Psoas muscle (tissue), 8 donors: ENCODE data around the gene RELN. TPM values are rescaled to one million over a fixed set of nuclear protein-coding genes. Genes with fewer than 3 reads are reported as not detected.

Experiments used
- ATAC-seq, 4 donors: fragments of 200-7000 bp; cut with Tn5 transposase; one replicate each; pipeline ENCODE4 v1.9.1; 2020; ENCODE audit warnings: moderate library complexity in 3 of 4, mild to moderate bottlenecking in 2 of 4
- DNase-seq, 2 donors: peaks; one replicate each; pipeline ENCODE4 v3.0.0-alpha.2; 2020
- H3K27ac ChIP-seq: fragments of 200-600 bp; one replicate; pipeline ENCODE4 v1.8.0; 2022
- H3K27me3 ChIP-seq, 3 donors: fragments of 200-600 bp in 1 of 3; one replicate each; pipeline versions ENCODE4 v1.6.1 to v1.8.0; 2013 to 2022; ENCODE audit warnings: low read length in 2 of 3, mild to moderate bottlenecking in 2 of 3, moderate library complexity in 1 of 3; ENCODE audit not compliant: insufficient read depth in 3 of 3
- H3K36me3 ChIP-seq, 2 donors: fragments of 200-600 bp in 1 of 2; one replicate each; pipeline versions ENCODE4 v1.6.1 to v1.8.0; 2013 to 2022; ENCODE audit warnings: low read depth in 1 of 2, mild to moderate bottlenecking in 1 of 2, moderate library complexity in 1 of 2; ENCODE audit not compliant: insufficient read depth in 1 of 2
- H3K4me1 ChIP-seq: fragments of 200-600 bp; one replicate; pipeline ENCODE4 v1.8.0; 2022
- H3K4me3 ChIP-seq: fragments of 200-600 bp; one replicate; pipeline ENCODE4 v1.8.0; 2022; ENCODE audit warnings: mild to moderate bottlenecking
- H3K9me3 ChIP-seq: fragments of 200-600 bp; one replicate; pipeline ENCODE4 v1.8.0; 2022
- WGBS, 3 donors: extraction: QIAGEN DNeasy Blood & Tissue Kit; methylation state at CpG; one replicate each; pipeline versions ENCODE4 v1.1.6 to v1.1.7; 2013; 5-methylcytosine and 5-hydroxymethylcytosine counted together
- intact Hi-C, 2 donors: fragments of 100-400 bp; cut with DNase I; formaldehyde crosslinking; loops; one replicate each; pipeline versions ENCODE4 v1.11.0 to v1.14.2; 2022
- polyA plus RNA-seq, 3 donors: library from polyadenylated mRNA; stranded (reverse); fragments of 200-250 nt; gene quantifications; one replicate each; pipeline ENCODE4 v1.2.3, GENCODE V29; 2013
- total RNA-seq, 4 donors: library from RNA; stranded (reverse); fragmentation: NEBNext Ultra II Directional in 2 of 4; extraction: Animal tissue kit (Norgen Biotek cat#: 25700) in 2 of 4; gene quantifications; one replicate each; pipeline versions ENCODE4 v1.2.1 to v1.2.4, GENCODE V29; 2021 to 2023
- TF ChIP-seq, protein P1 (sequence below): fragments of 200-600 bp; IDR thresholded peaks from one replicate; pipeline ENCODE4 v1.8.0; 2022; ENCODE audit warnings: antibody characterized with exemption
- donor health status: healthy with polysubstance abuse.
- donor health status: DM: no; HTN: no; CAD: no; lungs with moderate emphysema.
- donor health status: Bipolar disorder and iron deficiency.
- donor health status: healthy.
- donor health status: DM: yes; HTN: yes; CAD: no.
- donor health status: DM: no; HTN: no; CAD: no.
- donor health status: DM: no; HTN: no; CAD: no.
- donor health status: DM: yes; HTN: yes; CAD: no.

The RELN gene
- total and polyA plus RNA-seq, 7 donors, result 0.10 to 0.44 (median 0.32) TPM

DNA sequence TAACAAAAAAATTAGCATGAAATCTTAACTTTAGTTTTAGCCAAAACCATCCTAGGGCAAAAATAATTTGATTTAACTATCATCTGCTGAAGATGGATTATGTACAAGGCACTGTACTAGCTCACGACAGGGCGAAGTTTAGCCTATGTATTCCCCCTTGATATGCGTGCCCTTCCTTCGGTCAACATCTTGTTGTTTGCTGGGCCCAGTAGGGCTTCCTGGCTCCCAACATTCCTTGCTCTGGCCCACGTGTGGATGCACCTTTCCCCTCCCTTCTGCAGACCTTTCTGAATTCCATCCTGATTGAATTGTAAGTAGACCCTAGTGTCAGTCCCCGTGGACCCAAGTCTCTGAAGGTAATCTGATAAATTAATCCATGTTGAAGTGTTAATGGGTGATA is 212.0 kb downstream of the RELN start:
- H3K27me3 ChIP-seq, result no peaks in the 10 kb centered on the region
- H3K36me3 ChIP-seq, result no peaks in the 10 kb centered on the region
- intact Hi-C loops, result no loop called here
- H3K27ac ChIP-seq, result no peak overlapping the region
- H3K9me3 ChIP-seq, result no peaks in the 10 kb centered on the region
- TF ChIP-seq, protein P1, sequence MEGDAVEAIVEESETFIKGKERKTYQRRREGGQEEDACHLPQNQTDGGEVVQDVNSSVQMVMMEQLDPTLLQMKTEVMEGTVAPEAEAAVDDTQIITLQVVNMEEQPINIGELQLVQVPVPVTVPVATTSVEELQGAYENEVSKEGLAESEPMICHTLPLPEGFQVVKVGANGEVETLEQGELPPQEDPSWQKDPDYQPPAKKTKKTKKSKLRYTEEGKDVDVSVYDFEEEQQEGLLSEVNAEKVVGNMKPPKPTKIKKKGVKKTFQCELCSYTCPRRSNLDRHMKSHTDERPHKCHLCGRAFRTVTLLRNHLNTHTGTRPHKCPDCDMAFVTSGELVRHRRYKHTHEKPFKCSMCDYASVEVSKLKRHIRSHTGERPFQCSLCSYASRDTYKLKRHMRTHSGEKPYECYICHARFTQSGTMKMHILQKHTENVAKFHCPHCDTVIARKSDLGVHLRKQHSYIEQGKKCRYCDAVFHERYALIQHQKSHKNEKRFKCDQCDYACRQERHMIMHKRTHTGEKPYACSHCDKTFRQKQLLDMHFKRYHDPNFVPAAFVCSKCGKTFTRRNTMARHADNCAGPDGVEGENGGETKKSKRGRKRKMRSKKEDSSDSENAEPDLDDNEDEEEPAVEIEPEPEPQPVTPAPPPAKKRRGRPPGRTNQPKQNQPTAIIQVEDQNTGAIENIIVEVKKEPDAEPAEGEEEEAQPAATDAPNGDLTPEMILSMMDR, result no peak
- no peak for DNase-seq
- 66 to 72% (median 72%) methylated on average over 6 of the region's 6 CpGs for WGBS, 3 donors
- no peaks in the 10 kb centered on the region for H3K4me1 ChIP-seq
- no peak overlapping the region for H3K4me3 ChIP-seq
- no peak for ATAC-seq

DNA sequence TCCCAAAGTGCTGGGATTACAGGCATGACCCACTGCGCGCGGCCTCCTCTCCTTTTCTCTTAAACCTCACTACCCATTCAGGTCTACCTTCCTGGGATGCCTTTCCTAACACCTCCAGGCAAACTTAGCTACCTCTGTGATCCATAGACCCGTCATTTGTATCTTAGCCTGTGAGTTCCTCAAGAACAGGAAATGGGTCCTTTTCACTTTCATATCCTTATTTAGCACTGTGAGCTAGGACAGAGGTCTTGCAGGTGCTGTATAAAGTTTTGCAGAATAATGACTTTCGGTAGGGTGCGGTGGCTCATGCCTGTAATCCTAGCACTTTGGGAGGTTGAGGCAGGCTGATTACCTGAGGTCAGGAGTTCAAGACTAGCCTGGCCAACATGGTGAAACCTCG is 215.7 kb downstream of the RELN start:
- H3K4me3 ChIP-seq, result no peak overlapping the region
- H3K36me3 ChIP-seq, result no peaks in the 10 kb centered on the region
- intact Hi-C loops, result no loop called here
- no peak for DNase-seq
- no peak for ATAC-seq
- 76 to 92% (median 87%) methylated on average over 7 of the region's 7 CpGs for WGBS, 3 donors
- TF ChIP-seq, protein P1, result no peak
- H3K27me3 ChIP-seq, result no peaks in the 10 kb centered on the region
- H3K4me1 ChIP-seq, result no peaks in the 10 kb centered on the region
- no peak overlapping the region for H3K27ac ChIP-seq
- H3K9me3 ChIP-seq, result no peaks in the 10 kb centered on the region

DNA sequence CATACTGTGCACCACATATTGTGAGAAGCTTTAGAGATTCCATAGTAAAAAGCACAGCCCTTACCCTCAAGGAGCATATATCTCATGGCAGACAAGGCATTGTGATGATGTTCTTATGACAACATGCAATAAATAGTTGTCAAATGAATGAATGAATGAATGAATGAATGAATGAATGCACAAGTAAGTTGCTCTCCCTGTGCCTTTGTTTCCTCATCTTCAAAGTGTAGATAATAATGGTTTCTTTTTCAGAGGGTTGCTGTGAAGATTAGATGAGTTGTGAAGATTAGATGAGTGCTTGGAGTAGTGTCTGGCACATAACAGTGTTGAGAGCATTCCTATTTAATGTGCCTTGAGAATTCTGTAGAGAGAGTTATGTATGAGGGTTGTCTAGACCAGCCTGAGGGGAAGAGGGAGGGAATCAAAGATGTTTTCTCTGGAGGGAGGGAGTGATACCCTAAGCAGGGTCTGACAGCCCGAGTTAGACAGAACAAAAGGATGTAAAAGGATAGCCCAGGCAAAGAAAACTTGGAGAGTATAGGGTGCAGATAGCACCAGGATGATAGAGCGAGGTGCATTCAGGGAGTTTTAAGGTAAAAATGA is 217.2 kb downstream of the RELN start:
- Histone ChIP-seq H3K4me3 (no peak overlapping the region), H3K36me3 (no peaks in the 10 kb centered on the region), H3K27me3 (no peaks in the 10 kb centered on the region), H3K4me1 (no peaks in the 10 kb centered on the region), H3K27ac (no peak overlapping the region), H3K9me3 (no peaks in the 10 kb centered on the region)
- no peak for DNase-seq
- intact Hi-C loops, result no loop called here
- ATAC-seq, result no peak
- 58 to 64% (median 63%) methylated on average over 2 of the region's 2 CpGs for WGBS, 3 donors
- TF ChIP-seq, protein P1, result no peak

DNA sequence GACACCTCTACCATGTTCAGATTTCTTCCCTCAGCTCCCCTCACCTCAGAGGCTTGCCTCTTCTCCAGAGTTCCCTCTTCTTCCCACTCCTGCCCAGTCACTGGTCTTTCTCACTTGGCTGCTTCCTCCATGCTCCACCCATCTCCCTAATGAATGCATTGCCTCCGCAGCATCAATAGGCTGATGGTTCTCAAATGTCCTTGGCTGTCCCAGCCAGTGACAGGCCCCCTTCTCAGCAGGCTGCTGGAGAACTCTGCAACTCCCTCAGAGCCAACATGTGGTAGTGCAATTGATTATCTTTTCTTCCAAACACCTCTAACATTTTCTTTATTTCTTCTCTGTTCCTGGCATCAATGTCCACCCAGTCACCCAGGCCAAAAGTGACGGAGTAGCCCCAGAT is 218.2 kb downstream of the RELN start:
- Histone ChIP-seq H3K27ac (no peak overlapping the region), H3K36me3 (no peaks in the 10 kb centered on the region), H3K9me3 (no peaks in the 10 kb centered on the region), H3K4me3 (no peak overlapping the region), H3K4me1 (no peaks in the 10 kb centered on the region), H3K27me3 (no peaks in the 10 kb centered on the region)
- DNase-seq (no peak), ATAC-seq (no peak)
- TF ChIP-seq, protein P1, result no peak
- WGBS, 3 donors, result 52 to 63% (median 60%) methylated on average over 2 of the region's 2 CpGs
- intact Hi-C loops, result no loop called here

DNA sequence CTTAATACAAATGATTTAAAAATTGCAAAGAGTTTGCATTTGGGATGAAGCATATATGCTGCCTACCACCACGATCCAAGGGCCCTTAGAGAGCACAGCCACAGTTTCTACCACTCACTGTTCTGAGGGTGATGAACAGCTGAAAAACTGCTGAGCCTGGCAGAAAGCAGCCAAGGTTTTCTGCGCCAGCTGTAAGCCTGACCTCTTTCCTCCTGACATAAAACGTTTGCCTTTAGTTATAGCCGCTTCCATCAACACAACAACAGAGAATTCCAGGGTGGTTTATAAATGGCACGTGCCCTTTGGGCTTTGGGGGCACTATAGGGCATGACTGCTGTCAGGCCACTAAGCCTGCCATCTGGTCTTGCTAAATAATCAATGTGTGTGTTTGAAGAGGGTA is 222.8 kb downstream of the RELN start:
- Histone ChIP-seq H3K4me1 (no peaks in the 10 kb centered on the region), H3K27me3 (no peaks in the 10 kb centered on the region), H3K36me3 (no peaks in the 10 kb centered on the region), H3K27ac (no peak overlapping the region), H3K4me3 (no peak overlapping the region), H3K9me3 (no peaks in the 10 kb centered on the region)
- WGBS, 3 donors, result 16 to 36% (median 24%) methylated on average over 5 of the region's 5 CpGs
- TF ChIP-seq, protein P1, result no peak
- intact Hi-C loops, result no loop called here
- ATAC-seq (no peak), DNase-seq (no peak)
